Left ventricle myocardium inferior (tissue), 1 donor: ENCODE results near the gene PLD5. TPM values are rescaled to one million over a fixed set of nuclear protein-coding genes. Genes with fewer than 3 reads are reported as not detected.
"Not testable (repeated sequence)": the region's sequence is repeated elsewhere in the genome, so short reads cannot be mapped to it uniquely, and the experiment has no call there.

ENCODE experiments used
- DNase-seq: peaks from one replicate; pipeline ENCODE4 v3.0.0-alpha.2; 2020
- H3K27ac ChIP-seq: fragments of 200-600 bp; replicated peaks from 2 replicates; pipeline ENCODE4 v1.8.0; 2021
- H3K27me3 ChIP-seq: fragments of 200-600 bp; 2 replicates; pipeline ENCODE4 v1.8.0; 2021; ENCODE audit warnings: low read depth
- H3K36me3 ChIP-seq: fragments of 200-600 bp; 2 replicates; pipeline ENCODE4 v1.8.0; 2021
- H3K4me1 ChIP-seq: fragments of 200-600 bp; 2 replicates; pipeline ENCODE4 v1.8.0; 2021
- H3K4me3 ChIP-seq: fragments of 200-600 bp; 2 replicates; pipeline ENCODE4 v1.8.0; 2021; ENCODE audit warnings: mild to moderate bottlenecking, moderate library complexity
- H3K9me3 ChIP-seq: fragments of 200-600 bp; replicated peaks from 2 replicates; pipeline ENCODE4 v1.8.0; 2021
- CTCF ChIP-seq: fragments of 200-600 bp; IDR thresholded peaks from 2 replicates; pipeline ENCODE4 v1.8.0; 2021; ENCODE audit warnings: antibody characterized with exemption, mild to moderate bottlenecking, borderline replicate concordance
- intact Hi-C: fragments of 100-400 bp; cut with micrococcal nuclease; formaldehyde crosslinking; loops from one replicate; pipeline ENCODE4 v1.11.0; 2022
- total RNA-seq: library from RNA; stranded (reverse); fragmentation: NEBNext Ultra II Directional; extraction: Animal tissue kit (Norgen Biotek cat#: 25700); gene quantifications from one replicate; pipeline ENCODE4 v1.2.1, GENCODE V29; 2021
- donor health status: DM: no; HTN: yes; CAD: no; lungs with severe emphysema.

Gene PLD5
- total RNA-seq, 1 donor from 2014 or later: 0.11 TPM

GRCh38 chr1:242128951-242129502, 395.5 kb downstream of the PLD5 start:
- no peaks in the 10 kb centered on the region for H3K36me3 ChIP-seq
- H3K27ac ChIP-seq: no peak overlapping the region
- no peak for TF ChIP-seq CTCF
- no peaks in the 10 kb centered on the region for H3K4me1 ChIP-seq
- H3K9me3 ChIP-seq: peaks cover 10% of the 10 kb centered on the region
- intact Hi-C loops: no loop called here
- DNase-seq: no peak
- H3K27me3 ChIP-seq: no peaks in the 10 kb centered on the region
- H3K4me3 ChIP-seq: no peak overlapping the region

DNA sequence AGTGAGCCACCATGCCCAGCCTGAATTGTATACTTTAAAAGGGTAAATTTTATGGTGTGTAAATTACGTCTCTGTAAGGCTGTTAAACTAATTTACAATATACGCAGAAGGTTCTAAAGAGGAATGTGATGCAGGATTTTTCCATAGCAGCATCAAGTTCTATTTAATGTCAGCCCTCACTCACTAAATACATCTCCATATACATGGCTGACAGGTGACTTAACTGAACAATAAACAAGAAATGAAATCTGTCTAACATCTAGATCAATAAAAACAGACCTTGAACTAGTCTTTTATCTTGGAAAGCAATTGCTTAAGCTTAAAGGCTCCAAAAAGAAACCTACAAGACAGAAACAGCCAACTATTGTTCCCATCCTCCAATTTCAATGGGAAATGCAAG, 404.1 kb downstream of the PLD5 start:
- no peaks in the 10 kb centered on the region for H3K9me3 ChIP-seq
- DNase-seq: no peak
- no peak overlapping the region for H3K4me3 ChIP-seq
- no peak for TF ChIP-seq CTCF
- H3K4me1 ChIP-seq: no peaks in the 10 kb centered on the region
- no peaks in the 10 kb centered on the region for H3K27me3 ChIP-seq
- intact Hi-C loops: no loop called here
- no peak overlapping the region for H3K27ac ChIP-seq
- H3K36me3 ChIP-seq: no peaks in the 10 kb centered on the region

GRCh38 chr1:242100921-242101320, 423.6 kb downstream of the PLD5 start:
- Histone ChIP-seq H3K27ac (no peak overlapping the region), H3K36me3 (no peaks in the 10 kb centered on the region), H3K4me1 (no peaks in the 10 kb centered on the region), H3K9me3 (no peaks in the 10 kb centered on the region), H3K4me3 (no peak overlapping the region), H3K27me3 (peaks cover 4% of the 10 kb centered on the region)
- DNase-seq: no peak
- no peak for TF ChIP-seq CTCF
- intact Hi-C loops: no loop called here

- H3K4me1 ChIP-seq, DNase-seq, H3K9me3 ChIP-seq, H3K36me3 ChIP-seq, H3K27ac ChIP-seq, H3K27me3 ChIP-seq, H3K4me3 ChIP-seq, intact Hi-C loops: not testable (repeated sequence)
Measured at GRCh38 chr1:242097283-242097682, 427.2 kb downstream of the PLD5 start.

- no peaks in the 10 kb centered on the region for H3K4me1 ChIP-seq
- H3K27me3 ChIP-seq: no peaks in the 10 kb centered on the region
- H3K27ac ChIP-seq: no peak overlapping the region
- H3K4me3 ChIP-seq: no peak overlapping the region
- no peak for DNase-seq
- TF ChIP-seq CTCF: no peak
- no peaks in the 10 kb centered on the region for H3K36me3 ChIP-seq
- no peaks in the 10 kb centered on the region for H3K9me3 ChIP-seq
- intact Hi-C loops: no loop called here
Measured at GRCh38 chr1:242093116-242093515, 431.4 kb downstream of the PLD5 start.

GRCh38 chr1:242089911-242090310, 434.6 kb downstream of the PLD5 start:
- TF ChIP-seq CTCF: no peak
- intact Hi-C loops: no loop called here

More at GRCh38 chr1:242089911-242090310, 434.6 kb downstream of the PLD5 start:
- H3K4me1 ChIP-seq: no peaks in the 10 kb centered on the region
- no peak for DNase-seq
- no peaks in the 10 kb centered on the region for H3K27me3 ChIP-seq
- H3K9me3 ChIP-seq: no peaks in the 10 kb centered on the region
- no peaks in the 10 kb centered on the region for H3K36me3 ChIP-seq
- H3K27ac ChIP-seq: no peak overlapping the region
- H3K4me3 ChIP-seq: no peak overlapping the region
